PC-9 (cell line): Measurements from ENCODE around the gene FNDC5. TPM values are rescaled to one million over a fixed set of nuclear protein-coding genes. Genes with fewer than 3 reads are reported as not detected.

Experiments used
- BruUV-seq: library from RNA; stranded (reverse); fragments of 400-500 nt; replicated peaks from 2 replicates; lab custom pipeline; 2021; lab: Mats Ljungman, UMichigan
- CTCF ChIA-PET: fragments of 300-600 bp; sonication (Branson Sonifier 250); formaldehyde crosslinking; loops from one replicate; lab custom pipeline; 2022; ENCODE audit warnings: antibody characterized with exemption; lab: Charles Lee
- POLR2A ChIA-PET: fragments of 300-600 bp; sonication (Branson Sonifier 250); formaldehyde crosslinking; loops from one replicate; lab custom pipeline; 2022; ENCODE audit warnings: antibody characterized with exemption; ENCODE audit not compliant: unreplicated experiment; lab: Charles Lee
- DNase-seq, 2 experiments: peaks; one replicate each; pipeline versions ENCODE4 v3.0.0 to v3.0.0-alpha.2; 2015 to 2022; ENCODE audit warnings: mixed read lengths in 1 of 2
- H2AFZ ChIP-seq: fragments of 200-600 bp; sonication (generic); 2 replicates; pipeline ENCODE4 v1.8.1; 2017; ENCODE audit warnings: antibody characterized with exemption
- H3F3A ChIP-seq: fragments of 200-600 bp; sonication (generic); 2 replicates; pipeline ENCODE4 v1.8.1; 2017; ENCODE audit warnings: antibody characterized with exemption, mild to moderate bottlenecking, low read depth; ENCODE audit not compliant: insufficient read depth
- H3K27ac ChIP-seq: fragments of 200-600 bp; sonication (generic); 2 replicates; pipeline ENCODE4 v1.6.1; 2016; ENCODE audit warnings: mixed run types
- H3K27me3 ChIP-seq: fragments of 200-600 bp; sonication (generic); 2 replicates; pipeline ENCODE4 v1.6.1; 2016; ENCODE audit warnings: low read depth, mixed run types; ENCODE audit not compliant: insufficient read depth
- H3K36me3 ChIP-seq: fragments of 200-600 bp; sonication (generic); 2 replicates; pipeline ENCODE4 v1.6.1; 2016; ENCODE audit warnings: low read depth, mixed run types
- H3K4me1 ChIP-seq: fragments of 200-600 bp; sonication (generic); replicated peaks from 2 replicates; pipeline ENCODE4 v1.6.1; 2016; ENCODE audit warnings: mixed run types; ENCODE audit not compliant: insufficient read depth
- H3K4me2 ChIP-seq: fragments of 200-600 bp; sonication (generic); 2 replicates; pipeline ENCODE4 v1.6.1; 2017; ENCODE audit warnings: mixed run types
- H3K4me3 ChIP-seq: fragments of 200-600 bp; sonication (generic); 2 replicates; pipeline ENCODE4 v1.6.1; 2016; ENCODE audit warnings: mixed run types
- H3K79me2 ChIP-seq: fragments of 200-600 bp; sonication (generic); 2 replicates; pipeline ENCODE4 v1.6.1; 2017; ENCODE audit warnings: low read depth, mixed run types
- H3K9me2 ChIP-seq: fragments of 200-600 bp; sonication (generic); 2 replicates; pipeline ENCODE4 v1.8.1; 2017; ENCODE audit warnings: mild to moderate bottlenecking; ENCODE audit not compliant: insufficient read depth
- H3K9me3 ChIP-seq: fragments of 200-600 bp; sonication (generic); 2 replicates; pipeline ENCODE4 v1.8.1; 2016; ENCODE audit warnings: low read depth; ENCODE audit not compliant: insufficient read depth
- H4K20me1 ChIP-seq: fragments of 200-600 bp; sonication (generic); 2 replicates; pipeline ENCODE4 v1.8.1; 2017; ENCODE audit not compliant: insufficient read depth
- EZH2 ChIP-seq: fragments of 200-600 bp; sonication (generic); IDR thresholded peaks from 2 replicates; pipeline ENCODE4 v1.8.0; 2017; ENCODE audit warnings: antibody characterized with exemption, low read depth
- intact Hi-C: fragments of 100-400 bp; cut with micrococcal nuclease; formaldehyde crosslinking; loops from one replicate; pipeline ENCODE4 v1.10.0; 2022; ENCODE audit not compliant: unreplicated experiment
- total RNA-seq: library from RNA; stranded (reverse); gene quantifications from 2 replicates; pipeline ENCODE4 v1.2.3, GENCODE V29; 2021
- TF ChIP-seq, protein P1 (sequence below): fragments of 200-600 bp; sonication (generic); conservative IDR thresholded peaks from 2 replicates; pipeline ENCODE4 v1.6.1; 2017; ENCODE audit warnings: mixed run types, antibody characterized with exemption, mild to moderate bottlenecking, moderate library complexity

FNDC5 gene
- total RNA-seq, 1 experiment from 2014 or later = not detected

- H3K4me1 ChIP-seq = no peaks in the 10 kb centered on the region
Observed at GRCh38 chr1:32901823-32902534, 31.3 kb upstream of the FNDC5 start.

DNA sequence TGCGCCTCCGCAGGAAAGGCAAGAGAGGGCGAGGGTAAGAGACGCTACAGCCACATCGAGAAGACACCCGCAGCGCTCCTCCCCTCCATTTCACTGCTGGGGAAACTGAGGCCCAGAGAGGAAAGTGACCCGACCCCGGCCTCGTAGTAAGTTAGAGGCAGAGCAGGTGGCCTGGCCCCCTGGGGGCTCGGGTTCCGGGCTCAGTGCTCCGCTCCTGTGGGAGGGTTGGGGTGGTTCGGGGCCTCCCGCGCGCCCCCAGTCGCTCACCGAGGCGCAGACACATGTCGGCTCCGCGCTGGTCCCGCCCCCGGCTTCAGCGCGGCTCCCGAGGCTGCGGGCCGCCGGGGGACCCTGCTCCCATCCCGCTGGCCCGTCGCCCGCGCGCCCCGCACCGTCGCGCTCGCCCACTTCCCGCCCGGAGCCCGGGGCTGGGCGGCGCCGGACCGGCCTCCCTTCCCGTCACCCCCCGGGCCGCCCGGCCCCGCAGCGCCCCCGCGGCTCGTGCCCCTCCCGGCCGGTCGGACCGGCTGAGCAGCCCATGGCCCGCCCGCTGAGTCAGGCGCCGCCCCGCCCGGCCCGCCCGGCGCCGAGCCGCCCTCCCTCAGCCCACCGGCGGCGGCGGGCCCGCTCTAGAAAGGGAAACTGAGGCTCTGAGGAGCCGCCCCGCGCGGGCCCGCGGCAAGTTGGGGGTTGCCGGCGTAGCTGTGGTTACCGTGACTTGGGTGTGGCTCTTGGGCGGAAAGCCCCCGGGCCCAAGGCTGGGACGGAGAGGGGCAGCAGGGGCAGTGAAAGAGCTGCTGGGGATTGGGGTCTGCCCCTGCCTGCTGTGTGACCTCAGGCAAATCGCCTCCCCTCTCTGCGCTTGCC lies 30.5 kb upstream of the FNDC5 start, which contains the start of gene TMEM54:
TMEM54 (minus strand) TSS at position 434 of the 867 bp plus-strand sequence; CDS start at position 283, 151 bp downstream.
- TF ChIP-seq EZH2 = no peak
- TF ChIP-seq, protein P1, sequence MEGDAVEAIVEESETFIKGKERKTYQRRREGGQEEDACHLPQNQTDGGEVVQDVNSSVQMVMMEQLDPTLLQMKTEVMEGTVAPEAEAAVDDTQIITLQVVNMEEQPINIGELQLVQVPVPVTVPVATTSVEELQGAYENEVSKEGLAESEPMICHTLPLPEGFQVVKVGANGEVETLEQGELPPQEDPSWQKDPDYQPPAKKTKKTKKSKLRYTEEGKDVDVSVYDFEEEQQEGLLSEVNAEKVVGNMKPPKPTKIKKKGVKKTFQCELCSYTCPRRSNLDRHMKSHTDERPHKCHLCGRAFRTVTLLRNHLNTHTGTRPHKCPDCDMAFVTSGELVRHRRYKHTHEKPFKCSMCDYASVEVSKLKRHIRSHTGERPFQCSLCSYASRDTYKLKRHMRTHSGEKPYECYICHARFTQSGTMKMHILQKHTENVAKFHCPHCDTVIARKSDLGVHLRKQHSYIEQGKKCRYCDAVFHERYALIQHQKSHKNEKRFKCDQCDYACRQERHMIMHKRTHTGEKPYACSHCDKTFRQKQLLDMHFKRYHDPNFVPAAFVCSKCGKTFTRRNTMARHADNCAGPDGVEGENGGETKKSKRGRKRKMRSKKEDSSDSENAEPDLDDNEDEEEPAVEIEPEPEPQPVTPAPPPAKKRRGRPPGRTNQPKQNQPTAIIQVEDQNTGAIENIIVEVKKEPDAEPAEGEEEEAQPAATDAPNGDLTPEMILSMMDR = no peak
- intact Hi-C loops = no loop called here
- Histone ChIP-seq H3K9me3 (no peaks in the 10 kb centered on the region), H3K79me2 (0 out of 2 replicates have a peak, but pooled peaks cover 8% of the 10 kb centered on the region), H3K4me1 (no peaks in the 10 kb centered on the region), H3K27me3 (no peaks in the 10 kb centered on the region), H3K27ac (no peak within 1 kb of the TSS), H3K4me2 (peak within 1 kb of the TSS; percentile 98), H3K9me2 (no peaks in the 10 kb centered on the region), H2AFZ (peak within 1 kb of the TSS; percentile 100), H3K36me3 (no peaks in the 10 kb centered on the region), H3F3A (peaks cover 14% of the 10 kb centered on the region; the same call in 1 of the 2 replicates), H3K4me3 (peak within 1 kb of the TSS; percentile 97), H4K20me1 (no peaks in the 10 kb centered on the region; the same call in 1 of the 2 replicates)
- ChIA-PET POLR2A (no interaction called here), CTCF (no interaction called here)
- BruUV-seq = TSS peak; percentile 78
- DNase-seq = peak in 1 of 2 experiments; percentile 81

More at GRCh38 chr1:32901823-32902534, 31.3 kb upstream of the FNDC5 start:
- 0 out of 2 replicates have a peak, but pooled peaks cover 8% of the 10 kb centered on the region for H3K79me2 ChIP-seq
- no peaks in the 10 kb centered on the region for H3K9me3 ChIP-seq
- H3K9me2 ChIP-seq = no peaks in the 10 kb centered on the region
- H3K27me3 ChIP-seq = no peaks in the 10 kb centered on the region
- H2AFZ ChIP-seq = peak overlapping the region; percentile 100
- H3K36me3 ChIP-seq = no peaks in the 10 kb centered on the region
- no TSS peak for BruUV-seq
- intact Hi-C loops = no loop called here
- TF ChIP-seq EZH2 = no peak
- TF ChIP-seq, protein P1 = no peak
- no peaks in the 10 kb centered on the region; the same call in 1 of the 2 replicates for H4K20me1 ChIP-seq
- no peak for DNase-seq
- peak overlapping the region; percentile 98 for H3K4me2 ChIP-seq
- peaks cover 14% of the 10 kb centered on the region; the same call in 1 of the 2 replicates for H3F3A ChIP-seq
- ChIA-PET POLR2A (no interaction called here), CTCF (no interaction called here)
- peak overlapping the region; percentile 97 for H3K4me3 ChIP-seq
- H3K27ac ChIP-seq = no peak overlapping the region

DNA sequence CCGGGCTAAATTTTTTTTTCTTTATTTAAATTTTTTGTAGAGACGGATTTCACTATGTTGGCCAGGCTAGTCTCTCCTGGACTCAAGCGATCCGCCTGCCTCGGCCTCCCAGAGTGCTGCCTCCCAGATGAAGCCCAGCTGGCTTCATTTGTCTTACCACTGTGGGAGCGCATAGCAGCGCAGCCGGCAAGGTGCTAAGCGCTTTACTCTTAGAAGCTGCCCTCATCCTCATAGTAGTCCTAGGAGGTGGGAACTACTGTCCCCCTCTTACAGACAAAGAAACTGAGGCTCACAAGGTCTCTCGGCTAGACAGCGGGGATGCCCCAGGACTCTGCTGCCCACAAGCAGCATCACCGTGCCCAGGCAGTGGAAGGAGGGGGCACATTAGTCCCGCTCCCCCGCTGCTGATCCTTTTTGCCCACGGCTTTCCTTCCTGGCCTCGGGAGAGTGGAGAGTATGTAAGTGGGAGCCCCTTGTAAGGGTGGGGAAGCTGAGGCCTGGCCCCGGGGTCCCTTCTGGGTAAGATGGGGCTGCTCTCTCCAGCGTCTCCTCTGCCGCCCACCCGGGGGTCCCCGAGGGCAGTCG lies 29.8 kb upstream of the FNDC5 start:
- Histone ChIP-seq H3K27me3 (no peaks in the 10 kb centered on the region), H3K4me1 (no peaks in the 10 kb centered on the region), H3K4me2 (peak overlapping the region; percentile 86), H3K36me3 (no peaks in the 10 kb centered on the region), H3K9me2 (no peaks in the 10 kb centered on the region), H3F3A (peaks cover 14% of the 10 kb centered on the region; the same call in 1 of the 2 replicates), H4K20me1 (no peaks in the 10 kb centered on the region; the same call in 1 of the 2 replicates), H3K27ac (no peak overlapping the region), H2AFZ (peak overlapping the region; percentile 94), H3K9me3 (no peaks in the 10 kb centered on the region), H3K79me2 (0 out of 2 replicates have a peak, but pooled peaks cover 8% of the 10 kb centered on the region), H3K4me3 (peak overlapping the region; percentile 97)
- TF ChIP-seq, protein P1 = no peak
- no peak for TF ChIP-seq EZH2
- ChIA-PET CTCF (no interaction called here), POLR2A (no interaction called here)
- TSS peak; percentile 37 for BruUV-seq
- DNase-seq = no peak
- intact Hi-C loops = no loop called here
